Measurements from ENCODE around the gene UBE3C.
"Not testable (repeated sequence)": the region's sequence is repeated elsewhere in the genome, so short reads cannot be mapped to it uniquely, and the experiment has no call there.

The UBE3C gene

GRCh38 chr7:157235357-157236333 lies 96.9 kb downstream of the UBE3C start:
- DNase-seq (ENCODE audit: low spot score) (no peak), FAIRE-seq (no peak)

GRCh38 chr7:157238087-157238486 lies 99.4 kb downstream of the UBE3C start:
- FAIRE-seq (no peak), DNase-seq (ENCODE audit: low spot score) (no peak)

GRCh38 chr7:157239571-157240270 lies 101.0 kb downstream of the UBE3C start:
- FAIRE-seq (no peak), DNase-seq (ENCODE audit: low spot score) (no peak)

- FAIRE-seq (no peak), DNase-seq (ENCODE audit: low spot score) (no peak)
These were observed 102.9 kb downstream of the UBE3C start for GRCh38 chr7:157241631-157242030.

- no peak for FAIRE-seq
- DNase-seq (ENCODE audit: low spot score) = no peak
These were observed 106.0 kb downstream of the UBE3C start for GRCh38 chr7:157244516-157245294.

GRCh38 chr7:157246052-157246451 lies 107.3 kb downstream of the UBE3C start:
- FAIRE-seq (no peak), DNase-seq (ENCODE audit: low spot score) (no peak)

- FAIRE-seq (no peak), DNase-seq (ENCODE audit: low spot score) (no peak)
These were observed 109.9 kb downstream of the UBE3C start for GRCh38 chr7:157248659-157249058.

GRCh38 chr7:157250605-157251228 lies 112.0 kb downstream of the UBE3C start:
- DNase-seq (ENCODE audit: low spot score) (peak; percentile 44), FAIRE-seq (no peak)

- not testable (repeated sequence) for DNase-seq (ENCODE audit: low spot score); FAIRE-seq
These were observed 113.1 kb downstream of the UBE3C start for GRCh38 chr7:157251817-157252216.

GRCh38 chr7:157253850-157254249 lies 115.1 kb downstream of the UBE3C start:
- FAIRE-seq (no peak), DNase-seq (ENCODE audit: low spot score) (peak; percentile 48)

- not testable (repeated sequence) for FAIRE-seq; DNase-seq (ENCODE audit: low spot score)
These were observed 116.1 kb downstream of the UBE3C start for GRCh38 chr7:157254781-157255180.

- no peak for FAIRE-seq
- no peak for DNase-seq (ENCODE audit: low spot score)
These were observed 116.5 kb downstream of the UBE3C start for GRCh38 chr7:157255201-157255606.

- DNase-seq (ENCODE audit: low spot score) (no peak), FAIRE-seq (no peak)
These were observed 124.4 kb downstream of the UBE3C start for GRCh38 chr7:157263156-157263555.

GRCh38 chr7:157265051-157265450 lies 126.3 kb downstream of the UBE3C start:
- no peak for DNase-seq (ENCODE audit: low spot score)
- no peak for FAIRE-seq

- DNase-seq (ENCODE audit: low spot score) (no peak), FAIRE-seq (no peak)
These were observed 127.5 kb downstream of the UBE3C start for GRCh38 chr7:157266272-157266671.

GRCh38 chr7:157267516-157267915 lies 128.8 kb downstream of the UBE3C start:
- no peak for DNase-seq (ENCODE audit: low spot score)
- FAIRE-seq = no peak

GRCh38 chr7:157267956-157268355 lies 129.2 kb downstream of the UBE3C start:
- DNase-seq (ENCODE audit: low spot score) = no peak
- FAIRE-seq = no peak

GRCh38 chr7:157268540-157268939 lies 129.8 kb downstream of the UBE3C start:
- no peak for DNase-seq (ENCODE audit: low spot score)
- no peak for FAIRE-seq

GRCh38 chr7:157269341-157270059 lies 130.8 kb downstream of the UBE3C start:
- FAIRE-seq (no peak), DNase-seq (ENCODE audit: low spot score) (no peak)

GRCh38 chr7:157270060-157270444 lies 131.3 kb downstream of the UBE3C start:
- FAIRE-seq = no peak

More at GRCh38 chr7:157270060-157270444, 131.3 kb downstream of the UBE3C start:
- DNase-seq (ENCODE audit: low spot score) = no peak
